Astrocyte (in vitro differentiated cells and primary cell): ENCODE measurements around the gene PPARG. TPM values are rescaled to one million over a fixed set of nuclear protein-coding genes. Genes with fewer than 3 reads are reported as not detected.

Experiments
- DNase-seq: peaks from one replicate; pipeline ENCODE4 v3.0.0-alpha.2; 2010; ENCODE audit warnings: low read depth
- FAIRE-seq: peaks from 2 replicates; lab custom pipeline; 2011; peaks lifted over from hg19 to GRCh38; lab: Jason Lieb, UNC
- H2AFZ ChIP-seq: 2 replicates; pipeline ENCODE4 v1.6.0; 2012; ENCODE audit warnings: low read depth, low read length, inconsistent platforms
- H3K27ac ChIP-seq: 2 replicates; pipeline ENCODE4 v1.5.1; 2011; ENCODE audit warnings: low read depth, low read length, inconsistent platforms
- H3K27me3 ChIP-seq: 2 replicates; pipeline ENCODE4 v1.6.0; 2011; ENCODE audit warnings: low read length, inconsistent platforms; ENCODE audit not compliant: insufficient read depth
- H3K36me3 ChIP-seq: 2 replicates; pipeline ENCODE4 v1.5.1; 2011; ENCODE audit warnings: low read length, inconsistent platforms; ENCODE audit not compliant: insufficient read depth
- H3K4me1 ChIP-seq: 2 replicates; pipeline ENCODE4 v1.5.1; 2011; ENCODE audit warnings: low read length, inconsistent platforms; ENCODE audit not compliant: insufficient read depth
- H3K4me2 ChIP-seq: 2 replicates; pipeline ENCODE4 v1.6.0; 2012; ENCODE audit warnings: low read length, inconsistent platforms
- H3K4me3 ChIP-seq: 2 replicates; pipeline ENCODE4 v1.5.1; 2011; ENCODE audit warnings: low read depth, mild to moderate bottlenecking, low read length, inconsistent platforms; ENCODE audit not compliant: insufficient read depth
- H3K79me2 ChIP-seq: 2 replicates; pipeline ENCODE4 v1.6.0; 2012; ENCODE audit warnings: mild to moderate bottlenecking, low read length, inconsistent platforms; ENCODE audit not compliant: insufficient read depth
- H3K9ac ChIP-seq: 2 replicates; pipeline ENCODE4 v1.6.0; 2012; ENCODE audit warnings: mild to moderate bottlenecking, low read length, inconsistent platforms
- H3K9me3 ChIP-seq: 2 replicates; pipeline ENCODE4 v1.5.1; 2012; ENCODE audit warnings: low read depth, mild to moderate bottlenecking, low read length, inconsistent platforms; ENCODE audit not compliant: insufficient read depth
- H4K20me1 ChIP-seq: 2 replicates; pipeline ENCODE4 v1.6.0; 2012; ENCODE audit warnings: low read length, inconsistent platforms; ENCODE audit not compliant: insufficient read depth
- H3K27ac Mint-ChIP-seq: one replicate; pipeline ENCODE4 v1.8.0; 2021; ENCODE audit warnings: mild to moderate bottlenecking, mixed read lengths; ENCODE audit not compliant: unreplicated experiment
- H3K27me3 Mint-ChIP-seq: one replicate; pipeline ENCODE4 v1.8.0; 2021; ENCODE audit warnings: low read depth, mixed read lengths; ENCODE audit not compliant: unreplicated experiment
- H3K36me3 Mint-ChIP-seq: one replicate; pipeline ENCODE4 v1.8.0; 2021; ENCODE audit warnings: low read depth, mixed read lengths; ENCODE audit not compliant: unreplicated experiment
- H3K4me1 Mint-ChIP-seq: one replicate; pipeline ENCODE4 v1.8.0; 2021; ENCODE audit warnings: low read depth, mixed read lengths; ENCODE audit not compliant: unreplicated experiment
- H3K4me3 Mint-ChIP-seq: one replicate; pipeline ENCODE4 v1.8.0; 2021; ENCODE audit warnings: mild to moderate bottlenecking, moderate library complexity, mixed read lengths; ENCODE audit not compliant: unreplicated experiment
- H3K9me3 Mint-ChIP-seq: one replicate; pipeline ENCODE4 v1.8.0; 2021; ENCODE audit warnings: mild to moderate bottlenecking, mixed read lengths; ENCODE audit not compliant: unreplicated experiment
- EZH2 ChIP-seq: IDR thresholded peaks from 2 replicates; pipeline ENCODE4 v1.6.1; 2012; ENCODE audit warnings: mild to moderate bottlenecking, low read length, inconsistent platforms; ENCODE audit not compliant: insufficient read depth
- total RNA-seq: library from RNA; stranded (reverse); gene quantifications from 2 replicates; pipeline ENCODE4 v1.2.1, GENCODE V29; 2021
- TF ChIP-seq, protein P1 (sequence below): IDR thresholded peaks from 2 replicates; pipeline ENCODE4 v1.5.1; 2011; ENCODE audit warnings: low read depth, mild to moderate bottlenecking, inconsistent platforms, low read length, moderate library complexity; ENCODE audit not compliant: insufficient read depth

PPARG gene
- total RNA-seq, 1 donor from 2014 or later = 4.4 TPM

DNA sequence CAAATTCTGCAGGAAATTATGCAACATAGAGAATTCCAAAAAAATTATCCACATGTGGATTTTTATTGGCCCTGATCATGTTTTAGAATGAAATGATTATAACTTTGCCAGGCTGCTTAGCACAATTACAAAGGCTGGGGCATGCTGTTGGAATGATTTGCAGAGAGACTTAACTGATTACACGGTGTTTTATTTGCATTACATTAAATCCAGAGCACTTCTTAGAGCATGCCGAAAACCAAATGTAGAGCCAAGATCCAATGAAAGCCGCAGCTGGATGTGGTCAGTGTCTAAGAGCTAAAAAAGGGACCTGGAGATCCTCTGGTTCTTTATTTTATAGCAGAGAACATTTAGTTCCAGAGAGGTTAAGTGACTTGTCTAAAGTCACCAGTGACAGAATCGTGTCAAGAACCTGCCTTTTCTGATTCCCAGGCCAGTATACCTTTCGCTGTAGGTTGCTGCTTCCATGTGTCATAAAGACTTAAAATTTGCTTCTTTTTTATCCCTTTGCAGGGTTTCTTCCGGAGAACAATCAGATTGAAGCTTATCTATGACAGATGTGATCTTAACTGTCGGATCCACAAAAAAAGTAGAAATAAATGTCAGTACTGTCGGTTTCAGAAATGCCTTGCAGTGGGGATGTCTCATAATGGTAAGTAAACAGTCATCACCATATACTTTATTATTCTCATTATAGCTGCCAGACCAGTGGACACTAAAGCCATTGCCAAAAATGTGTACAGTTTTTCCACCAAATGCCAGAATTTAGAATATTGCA, 103.4 kb downstream of the PPARG start:
- Mint-ChIP-seq H3K4me1 (peaks cover 6% of the 10 kb centered on the region), H3K4me3 (no peak overlapping the region), H3K27me3 (peaks cover 5% of the 10 kb centered on the region), H3K9me3 (no peaks in the 10 kb centered on the region), H3K36me3 (no peaks in the 10 kb centered on the region), H3K27ac (no peak overlapping the region)
- H3K4me1 ChIP-seq = no peaks in the 10 kb centered on the region
- TF ChIP-seq, protein P1, sequence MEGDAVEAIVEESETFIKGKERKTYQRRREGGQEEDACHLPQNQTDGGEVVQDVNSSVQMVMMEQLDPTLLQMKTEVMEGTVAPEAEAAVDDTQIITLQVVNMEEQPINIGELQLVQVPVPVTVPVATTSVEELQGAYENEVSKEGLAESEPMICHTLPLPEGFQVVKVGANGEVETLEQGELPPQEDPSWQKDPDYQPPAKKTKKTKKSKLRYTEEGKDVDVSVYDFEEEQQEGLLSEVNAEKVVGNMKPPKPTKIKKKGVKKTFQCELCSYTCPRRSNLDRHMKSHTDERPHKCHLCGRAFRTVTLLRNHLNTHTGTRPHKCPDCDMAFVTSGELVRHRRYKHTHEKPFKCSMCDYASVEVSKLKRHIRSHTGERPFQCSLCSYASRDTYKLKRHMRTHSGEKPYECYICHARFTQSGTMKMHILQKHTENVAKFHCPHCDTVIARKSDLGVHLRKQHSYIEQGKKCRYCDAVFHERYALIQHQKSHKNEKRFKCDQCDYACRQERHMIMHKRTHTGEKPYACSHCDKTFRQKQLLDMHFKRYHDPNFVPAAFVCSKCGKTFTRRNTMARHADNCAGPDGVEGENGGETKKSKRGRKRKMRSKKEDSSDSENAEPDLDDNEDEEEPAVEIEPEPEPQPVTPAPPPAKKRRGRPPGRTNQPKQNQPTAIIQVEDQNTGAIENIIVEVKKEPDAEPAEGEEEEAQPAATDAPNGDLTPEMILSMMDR = no peak
- no peak for TF ChIP-seq EZH2
- no peaks in the 10 kb centered on the region for H4K20me1 ChIP-seq
- no peak for DNase-seq
- H2AFZ ChIP-seq = no peak overlapping the region
- no peak overlapping the region for H3K4me2 ChIP-seq
- no peaks in the 10 kb centered on the region for H3K27me3 ChIP-seq
- H3K9ac ChIP-seq = no peak overlapping the region
- no peaks in the 10 kb centered on the region for H3K36me3 ChIP-seq
- no peak for FAIRE-seq
- no peak overlapping the region for H3K27ac ChIP-seq
- H3K79me2 ChIP-seq = no peaks in the 10 kb centered on the region
- H3K9me3 ChIP-seq = no peaks in the 10 kb centered on the region
- H3K4me3 ChIP-seq = no peak overlapping the region

DNA sequence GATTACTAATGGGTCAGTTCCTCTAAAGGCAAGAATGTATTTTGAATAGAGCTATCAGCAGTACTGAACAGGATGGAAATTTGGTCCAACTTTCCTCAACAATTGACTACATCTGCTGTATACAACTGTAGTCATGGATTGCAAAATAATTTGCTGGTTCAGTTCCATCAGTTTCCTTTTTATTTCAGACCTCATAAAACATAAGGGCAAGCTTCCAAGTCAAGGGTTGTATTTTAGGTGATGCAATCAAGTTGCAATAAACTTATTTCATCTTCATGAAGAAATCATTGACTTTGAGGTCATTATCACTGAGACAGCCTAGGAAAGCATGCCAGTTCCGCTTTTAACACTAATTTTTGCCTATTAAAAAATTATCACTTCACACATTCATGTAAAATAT, 105.0 kb downstream of the PPARG start:
- H3K4me1 Mint-ChIP-seq = peaks cover 6% of the 10 kb centered on the region
- H2AFZ ChIP-seq = no peak overlapping the region
- H3K36me3 ChIP-seq = no peaks in the 10 kb centered on the region
- TF ChIP-seq EZH2 = no peak
- TF ChIP-seq, protein P1 = no peak
- no peaks in the 10 kb centered on the region for H4K20me1 ChIP-seq
- no peaks in the 10 kb centered on the region for H3K9me3 ChIP-seq
- no peaks in the 10 kb centered on the region for H3K4me1 ChIP-seq
- no peaks in the 10 kb centered on the region for H3K79me2 ChIP-seq
- H3K4me3 Mint-ChIP-seq = no peak overlapping the region
- no peaks in the 10 kb centered on the region for H3K27me3 ChIP-seq
- FAIRE-seq (no peak), DNase-seq (peak; percentile 42)
- H3K4me2 ChIP-seq = no peak overlapping the region
- H3K36me3 Mint-ChIP-seq = peaks cover 2% of the 10 kb centered on the region
- H3K27ac Mint-ChIP-seq = no peak overlapping the region
- no peak overlapping the region for H3K9ac ChIP-seq
- H3K4me3 ChIP-seq = no peak overlapping the region
- no peak overlapping the region for H3K27ac ChIP-seq
- no peaks in the 10 kb centered on the region for H3K9me3 Mint-ChIP-seq
- H3K27me3 Mint-ChIP-seq = no peaks in the 10 kb centered on the region
